DND-41 (cell line): ENCODE measurements around the gene ALDH6A1.

Experiments
- EZH2 ChIP-seq: IDR thresholded peaks from 3 replicates; pipeline ENCODE4 v1.6.1; 2012; ENCODE audit warnings: borderline replicate concordance, low read depth, mild to moderate bottlenecking, moderate library complexity, low read length, inconsistent platforms; ENCODE audit not compliant: severe bottlenecking
- TF ChIP-seq, protein P1 (sequence below): IDR thresholded peaks from 2 replicates; pipeline ENCODE4 v1.5.1; 2012; ENCODE audit warnings: borderline replicate concordance, low read length, moderate library complexity, mild to moderate bottlenecking; ENCODE audit not compliant: poor library complexity, severe bottlenecking; ENCODE audit errors: extremely low read depth

DNA sequence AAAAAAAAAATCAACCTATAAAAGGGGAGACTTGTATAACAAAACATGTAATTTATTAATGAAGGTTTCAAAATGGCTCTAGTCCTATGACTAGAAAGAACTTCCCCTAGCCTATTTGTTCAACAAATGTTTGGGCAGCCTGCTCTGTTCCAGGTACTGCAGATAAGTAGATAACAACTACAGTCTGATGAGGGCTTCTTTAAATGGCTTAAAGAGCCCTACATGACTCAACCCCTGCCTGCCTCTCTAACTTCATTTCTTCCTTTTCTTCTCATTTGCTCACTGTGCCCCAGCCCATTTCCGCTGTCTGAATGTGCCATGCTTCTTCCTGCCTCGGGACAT is 21.5 kb downstream of the ALDH6A1 start:
- TF ChIP-seq EZH2: no peak
- TF ChIP-seq, protein P1, sequence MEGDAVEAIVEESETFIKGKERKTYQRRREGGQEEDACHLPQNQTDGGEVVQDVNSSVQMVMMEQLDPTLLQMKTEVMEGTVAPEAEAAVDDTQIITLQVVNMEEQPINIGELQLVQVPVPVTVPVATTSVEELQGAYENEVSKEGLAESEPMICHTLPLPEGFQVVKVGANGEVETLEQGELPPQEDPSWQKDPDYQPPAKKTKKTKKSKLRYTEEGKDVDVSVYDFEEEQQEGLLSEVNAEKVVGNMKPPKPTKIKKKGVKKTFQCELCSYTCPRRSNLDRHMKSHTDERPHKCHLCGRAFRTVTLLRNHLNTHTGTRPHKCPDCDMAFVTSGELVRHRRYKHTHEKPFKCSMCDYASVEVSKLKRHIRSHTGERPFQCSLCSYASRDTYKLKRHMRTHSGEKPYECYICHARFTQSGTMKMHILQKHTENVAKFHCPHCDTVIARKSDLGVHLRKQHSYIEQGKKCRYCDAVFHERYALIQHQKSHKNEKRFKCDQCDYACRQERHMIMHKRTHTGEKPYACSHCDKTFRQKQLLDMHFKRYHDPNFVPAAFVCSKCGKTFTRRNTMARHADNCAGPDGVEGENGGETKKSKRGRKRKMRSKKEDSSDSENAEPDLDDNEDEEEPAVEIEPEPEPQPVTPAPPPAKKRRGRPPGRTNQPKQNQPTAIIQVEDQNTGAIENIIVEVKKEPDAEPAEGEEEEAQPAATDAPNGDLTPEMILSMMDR: no peak
